A549 (cell line): ENCODE data around the gene TFCP2L1. TPM values are rescaled to one million over a fixed set of nuclear protein-coding genes. Genes with fewer than 3 reads are reported as not detected.

Source experiments
- ATAC-seq, 2 experiments: fragments of 200-7000 bp in 1 of 2; fragments of >200 bp in 1 of 2; cut with Nextera tagmentation in 1 of 2; cut with Tn5 transposase in 1 of 2; 3 replicates each; pipeline versions ENCODE4 v1.8.0 to v1.9.1; 2018 to 2020; ENCODE audit warnings: mild to moderate bottlenecking in 1 of 2, moderate library complexity in 1 of 2
- CTCF ChIA-PET: fragments of 300-600 bp; sonication (Branson Sonifier 250); formaldehyde crosslinking; extraction: SDS; loops from one replicate; lab custom pipeline; 2021; ENCODE audit warnings: antibody characterized with exemption, inconsistent platforms; lab: Yijun Ruan, JAX
- POLR2A ChIA-PET: fragments of 350-600 bp; formaldehyde crosslinking; extraction: SDS; loops from one replicate; lab custom pipeline; 2021; ENCODE audit warnings: antibody characterized with exemption, inconsistent platforms; lab: Yijun Ruan, JAX
- DNase-seq, 2 experiments: peaks; one replicate each; pipeline versions ENCODE4 v3.0.0 to v3.0.0-alpha.2; 2011 to 2016; ENCODE audit warnings: low read depth in 1 of 2, low spot score in 1 of 2
- FAIRE-seq: peaks from 2 replicates; lab custom pipeline; 2011; peaks lifted over from hg19 to GRCh38; lab: Jason Lieb, UNC
- H3K27ac ChIP-seq, 2 experiments: fragments of >200 bp; sonication (Bioruptor Twin); formaldehyde crosslinking; 3 replicates each; pipeline ENCODE4 v1.5.1; 2016 to 2017
- H3K4me1 ChIP-seq: fragments of >200 bp; sonication (Bioruptor Twin); formaldehyde crosslinking; 3 replicates; pipeline ENCODE4 v1.6.1; 2016
- H3K4me2 ChIP-seq: fragments of >200 bp; sonication (Bioruptor Twin); formaldehyde crosslinking; 3 replicates; pipeline ENCODE4 v1.6.1; 2016
- H3K4me3 ChIP-seq: fragments of >200 bp; sonication (Bioruptor Twin); formaldehyde crosslinking; 3 replicates; pipeline ENCODE4 v1.5.1; 2016
- H3K9me3 ChIP-seq: fragments of >200 bp; sonication (Bioruptor Twin); formaldehyde crosslinking; 3 replicates; pipeline ENCODE4 v1.6.1; 2016
- CBX2 ChIP-seq: fragments of 200-600 bp; sonication (generic); IDR thresholded peaks from 2 replicates; pipeline ENCODE4 v1.6.1; 2016; ENCODE audit warnings: low read depth, mild to moderate bottlenecking, borderline replicate concordance
- ELK1 ChIP-seq: fragments of 150-350 bp; IDR thresholded peaks from 2 replicates; pipeline ENCODE4 v1.6.1; 2014; ENCODE audit warnings: low read depth, mild to moderate bottlenecking, low read length
- FOSB ChIP-seq: fragments of 250-450 bp; sonication (Bioruptor Pico); IDR thresholded peaks from 2 replicates; pipeline ENCODE4 v1.5.0; 2020; ENCODE audit warnings: mild to moderate bottlenecking, moderate library complexity
- FOSL2 ChIP-seq, 2 experiments: fragments of 450-650 bp in 1 of 2; fragments of >200 bp in 1 of 2; sonication (Bioruptor Twin) in 1 of 2; formaldehyde crosslinking; IDR thresholded peaks; 2 replicates each; pipeline versions ENCODE4 v1.5.0 to v1.6.1; 2016 to 2020; ENCODE audit warnings: mild to moderate bottlenecking in 1 of 2, moderate library complexity in 1 of 2
- FOXS1 ChIP-seq: fragments of 250-450 bp; sonication (Bioruptor Pico); IDR thresholded peaks from 2 replicates; pipeline ENCODE4 v1.5.0; 2020; ENCODE audit warnings: mild to moderate bottlenecking, moderate library complexity
- GATA3 ChIP-seq: IDR thresholded peaks from 2 replicates; pipeline ENCODE4 v1.6.1; 2012; ENCODE audit warnings: borderline replicate concordance
- HOXA7 ChIP-seq: fragments of 250-450 bp; sonication (Bioruptor Pico); IDR thresholded peaks from 2 replicates; pipeline ENCODE4 v1.5.0; 2020; ENCODE audit warnings: mild to moderate bottlenecking, moderate library complexity
- HOXB13 ChIP-seq: fragments of 250-450 bp; sonication (Bioruptor Pico); IDR thresholded peaks from 2 replicates; pipeline ENCODE4 v1.5.0; 2020; ENCODE audit warnings: low read depth, mild to moderate bottlenecking, moderate library complexity
- JUN ChIP-seq, 2 experiments: fragments of >200 bp; sonication (Bioruptor Twin); formaldehyde crosslinking; IDR thresholded peaks; 2 replicates in 1 of 2; 3 replicates in 1 of 2; pipeline ENCODE4 v1.6.1; 2016 to 2017
- JUNB ChIP-seq: fragments of >200 bp; sonication (Bioruptor Twin); formaldehyde crosslinking; IDR thresholded peaks from 2 replicates; pipeline ENCODE4 v1.6.1; 2016
- MAZ ChIP-seq: fragments of 150-350 bp; IDR thresholded peaks from 2 replicates; pipeline ENCODE4 v1.6.1; 2014; ENCODE audit warnings: antibody characterized with exemption, low read depth, low read length, borderline replicate concordance
- MYC ChIP-seq: IDR thresholded peaks from 2 replicates; pipeline ENCODE4 v1.6.1; 2012; ENCODE audit warnings: mild to moderate bottlenecking, inconsistent platforms, low read length, improper control_type of control experiment, borderline replicate concordance
- NFE2L2 ChIP-seq: fragments of 150-350 bp; conservative IDR thresholded peaks from 2 replicates; pipeline ENCODE4 v1.6.1; 2014; ENCODE audit warnings: low read length
- NPAS2 ChIP-seq: fragments of 250-450 bp; sonication (Bioruptor Pico); IDR thresholded peaks from 2 replicates; pipeline ENCODE4 v1.8.0; 2022; ENCODE audit warnings: mild to moderate bottlenecking, moderate library complexity, borderline replicate concordance
- RAD21 ChIP-seq, 2 experiments: fragments of >200 bp in 1 of 2; sonication (Bioruptor Twin) in 1 of 2; formaldehyde crosslinking in 1 of 2; IDR thresholded peaks in 1 of 2; conservative IDR thresholded peaks in 1 of 2; 2 replicates in 1 of 2; 3 replicates in 1 of 2; pipeline ENCODE4 v1.6.1; 2012 to 2018; ENCODE audit warnings: inconsistent platforms in 1 of 2
- REST ChIP-seq: fragments of 200-600 bp; sonication (generic); IDR thresholded peaks from 2 replicates; pipeline ENCODE4 v1.6.1; 2016; ENCODE audit warnings: antibody characterized with exemption, mild to moderate bottlenecking, moderate library complexity
- ZFP36 ChIP-seq: fragments of 450-650 bp; IDR thresholded peaks from 2 replicates; pipeline ENCODE4 v1.6.1; 2014; ENCODE audit warnings: borderline replicate concordance; ENCODE audit not compliant: partially characterized antibody
- ZNF302 ChIP-seq: fragments of 250-450 bp; sonication (Bioruptor Pico); IDR thresholded peaks from 2 replicates; pipeline ENCODE4 v1.9.0; 2021; ENCODE audit warnings: inconsistent platforms, mild to moderate bottlenecking, moderate library complexity
- WGBS: methylation state at CpG from one replicate; pipeline ENCODE4 v1.1.6; 2017; ENCODE audit errors: missing lambda C conversion rate; 5-methylcytosine and 5-hydroxymethylcytosine counted together
- polyA plus RNA-seq, 4 experiments: library from polyadenylated mRNA; depleted of rRNA in 3 of 4; stranded (reverse); fragments of >200 nt; fragmentation: RNase III in 1 of 4; extraction: RNeasy Plus Mini Kit Qiagen cat#74134 plus additional on column Dnase treatment in 1 of 4; gene quantifications; 2 replicates in 3 of 4; 3 replicates in 1 of 4; pipeline ENCODE4 v1.2.3, GENCODE V29; 2011 to 2017
- TF ChIP-seq, protein P1 (sequence below): IDR thresholded peaks from 2 replicates; pipeline ENCODE4 v1.6.1; 2012
- TF ChIP-seq, protein P2 (sequence below): IDR thresholded peaks from 2 replicates; pipeline ENCODE4 v1.6.1; 2012; ENCODE audit warnings: low read depth, borderline replicate concordance

TFCP2L1 gene
- polyA plus RNA-seq, 2 of the 4 experiments (the other 2 are of a cell fraction) = 1.3 to 3.1 TPM

GRCh38 chr2:121255358-121255757 is 29.6 kb downstream of the TFCP2L1 start:
- POLR2A ChIA-PET = no interaction called here
- FAIRE-seq = no peak
- H3K27ac ChIP-seq = no peak overlapping the region
- TF ChIP-seq ZFP36 = no peak
- no peak for TF ChIP-seq NPAS2
- no peak for TF ChIP-seq REST
- no peak for TF ChIP-seq NFE2L2
- CTCF ChIA-PET = interaction anchor here (1.0 kb wide), 1 partner anchor 127 kb away, joined by 3 read pairs; no protein-coding TSS in a partner anchor
- ATAC-seq = no peak
- DNase-seq = no peak
- no peaks in the 10 kb centered on the region for H3K9me3 ChIP-seq
- no peak overlapping the region for H3K4me2 ChIP-seq
- H3K4me1 ChIP-seq = no peaks in the 10 kb centered on the region
- 74% methylated on average over 8 of the region's 8 CpGs for WGBS
- no peak overlapping the region for H3K4me3 ChIP-seq

DNA sequence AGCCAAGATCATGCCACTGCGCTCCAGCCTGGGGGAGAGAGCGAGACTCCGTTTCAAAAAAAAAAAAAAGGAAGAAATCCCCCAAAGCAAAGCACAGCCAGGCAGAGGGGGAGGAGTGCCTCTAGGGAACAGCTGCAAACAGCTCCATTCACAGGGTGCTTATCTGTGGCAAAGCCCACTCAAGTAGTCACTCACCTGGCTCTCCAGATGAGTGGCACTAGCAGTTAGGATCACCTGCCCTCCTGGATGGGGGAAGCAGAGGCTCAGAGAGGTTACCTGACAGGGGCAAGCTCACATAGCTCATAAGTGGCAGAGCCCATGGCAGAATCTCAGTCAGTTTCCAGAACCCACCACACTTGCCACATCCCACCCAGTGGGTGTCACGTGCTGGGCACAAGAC is 30.3 kb downstream of the TFCP2L1 start:
- 75% methylated on average over 4 of the region's 4 CpGs for WGBS
- FAIRE-seq = no peak
- no peak for ATAC-seq
- ChIA-PET POLR2A (no interaction called here), CTCF (interaction anchor here (1.0 kb wide), 1 partner anchor 126 kb away, joined by 3 read pairs; no protein-coding TSS in a partner anchor)
- H3K4me3 ChIP-seq = no peak overlapping the region
- H3K4me2 ChIP-seq = no peak overlapping the region
- no peak for TF ChIP-seq JUNB
- TF ChIP-seq FOSB (CRISPR knock-in tag) = no peak
- no peak for TF ChIP-seq CBX2
- no peak for TF ChIP-seq HOXB13 (CRISPR knock-in tag)
- TF ChIP-seq GATA3 = no peak
- H3K4me1 ChIP-seq = no peaks in the 10 kb centered on the region
- no peaks in the 10 kb centered on the region for H3K9me3 ChIP-seq
- no peak overlapping the region for H3K27ac ChIP-seq
- DNase-seq = no peak

GRCh38 chr2:121253674-121254240 is 31.2 kb downstream of the TFCP2L1 start:
- ChIA-PET POLR2A (no interaction called here), CTCF (no interaction called here)
- H3K9me3 ChIP-seq = no peaks in the 10 kb centered on the region
- H3K4me1 ChIP-seq = no peaks in the 10 kb centered on the region
- H3K4me3 ChIP-seq = no peak overlapping the region
- no peak overlapping the region for H3K4me2 ChIP-seq
- ATAC-seq (no peak), FAIRE-seq (no peak), DNase-seq (no peak)
- 84% methylated on average over 11 of the region's 13 CpGs for WGBS
- TF ChIP-seq ELK1 = no peak
- TF ChIP-seq ZNF302 = no peak
- TF ChIP-seq MAZ = no peak
- no peak for TF ChIP-seq MYC
- TF ChIP-seq RAD21 (conservative IDR thresholded peaks at IDR 0.05 in 1 of 2, IDR thresholded peaks at IDR 0.05 in 1 of 2) = no peak
- TF ChIP-seq FOSL2 (IDR thresholded peaks at IDR 0.05) = no peak
- TF ChIP-seq FOSL2 (CRISPR knock-in tag; IDR thresholded peaks at IDR 0.05) = no peak
- no peak for TF ChIP-seq JUN (IDR thresholded peaks at IDR 0.05)
- no peak for TF ChIP-seq FOXS1 (CRISPR knock-in tag)
- TF ChIP-seq, protein P1, sequence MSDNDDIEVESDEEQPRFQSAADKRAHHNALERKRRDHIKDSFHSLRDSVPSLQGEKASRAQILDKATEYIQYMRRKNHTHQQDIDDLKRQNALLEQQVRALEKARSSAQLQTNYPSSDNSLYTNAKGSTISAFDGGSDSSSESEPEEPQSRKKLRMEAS = no peak
- no peak for TF ChIP-seq HOXA7 (CRISPR knock-in tag)
- TF ChIP-seq NFE2L2 = no peak
- no peak for TF ChIP-seq HOXB13 (CRISPR knock-in tag)
- TF ChIP-seq, protein P2, sequence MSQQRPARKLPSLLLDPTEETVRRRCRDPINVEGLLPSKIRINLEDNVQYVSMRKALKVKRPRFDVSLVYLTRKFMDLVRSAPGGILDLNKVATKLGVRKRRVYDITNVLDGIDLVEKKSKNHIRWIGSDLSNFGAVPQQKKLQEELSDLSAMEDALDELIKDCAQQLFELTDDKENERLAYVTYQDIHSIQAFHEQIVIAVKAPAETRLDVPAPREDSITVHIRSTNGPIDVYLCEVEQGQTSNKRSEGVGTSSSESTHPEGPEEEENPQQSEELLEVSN = no peak
- H3K27ac ChIP-seq = no peak overlapping the region
